Ovary (tissue), 3 donors: ENCODE measurements around the gene HDAC1.

Experiments
- EP300 ChIP-seq: sonication (generic); formaldehyde crosslinking; IDR thresholded peaks from one replicate; pipeline ENCODE4 v1.6.1; 2017; ENCODE audit warnings: antibody characterized with exemption
- POLR2A ChIP-seq: fragments of 450-650 bp; IDR thresholded peaks from one replicate; pipeline ENCODE4 v1.6.1; 2017; ENCODE audit warnings: antibody characterized with exemption, mild to moderate bottlenecking, moderate library complexity
- TF ChIP-seq, protein P1 (sequence below), 3 donors: fragments of 450-650 bp in 2 of 3; fragments of 200-600 bp in 1 of 3; IDR thresholded peaks; one replicate each; pipeline versions ENCODE4 v1.5.1 to v1.8.0; 2016 to 2022; ENCODE audit warnings: antibody characterized with exemption in 3 of 3, mild to moderate bottlenecking in 1 of 3
- donor health status: DM: no; HTN: no; CAD: no.

DNA sequence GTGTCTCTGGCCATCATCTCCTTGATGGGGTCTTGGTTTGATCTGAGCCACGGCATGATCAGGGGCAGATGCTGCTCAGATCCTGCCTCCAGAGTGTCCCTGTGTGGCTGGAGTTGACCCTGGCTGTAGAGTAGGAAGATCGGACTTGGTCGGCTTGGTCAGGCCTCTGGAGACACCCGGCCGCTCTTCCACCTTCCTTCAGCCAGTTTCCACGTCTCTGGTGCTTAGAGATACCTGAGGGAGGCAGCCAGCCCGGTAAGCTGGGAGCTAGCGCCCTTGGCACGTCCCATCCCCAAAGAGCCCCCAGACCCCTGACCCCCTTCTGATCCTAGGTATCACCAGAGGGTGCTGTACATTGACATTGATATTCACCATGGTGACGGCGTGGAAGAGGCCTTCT is 35.3 kb downstream of the HDAC1 start:
- TF ChIP-seq, protein P1, sequence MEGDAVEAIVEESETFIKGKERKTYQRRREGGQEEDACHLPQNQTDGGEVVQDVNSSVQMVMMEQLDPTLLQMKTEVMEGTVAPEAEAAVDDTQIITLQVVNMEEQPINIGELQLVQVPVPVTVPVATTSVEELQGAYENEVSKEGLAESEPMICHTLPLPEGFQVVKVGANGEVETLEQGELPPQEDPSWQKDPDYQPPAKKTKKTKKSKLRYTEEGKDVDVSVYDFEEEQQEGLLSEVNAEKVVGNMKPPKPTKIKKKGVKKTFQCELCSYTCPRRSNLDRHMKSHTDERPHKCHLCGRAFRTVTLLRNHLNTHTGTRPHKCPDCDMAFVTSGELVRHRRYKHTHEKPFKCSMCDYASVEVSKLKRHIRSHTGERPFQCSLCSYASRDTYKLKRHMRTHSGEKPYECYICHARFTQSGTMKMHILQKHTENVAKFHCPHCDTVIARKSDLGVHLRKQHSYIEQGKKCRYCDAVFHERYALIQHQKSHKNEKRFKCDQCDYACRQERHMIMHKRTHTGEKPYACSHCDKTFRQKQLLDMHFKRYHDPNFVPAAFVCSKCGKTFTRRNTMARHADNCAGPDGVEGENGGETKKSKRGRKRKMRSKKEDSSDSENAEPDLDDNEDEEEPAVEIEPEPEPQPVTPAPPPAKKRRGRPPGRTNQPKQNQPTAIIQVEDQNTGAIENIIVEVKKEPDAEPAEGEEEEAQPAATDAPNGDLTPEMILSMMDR (IDR thresholded peaks at IDR 0.05), result no peak
- no peak for TF ChIP-seq POLR2A
- no peak for TF ChIP-seq EP300
